ENCODE results near the gene CST5.
"Not testable (repeated sequence)": the region's sequence is repeated elsewhere in the genome, so short reads cannot be mapped to it uniquely, and the experiment has no call there.

Gene CST5

GRCh38 chr20:23841693-23842092, 37.9 kb downstream of the CST5 start:
- no peak for DNase-seq (ENCODE audit: low spot score)

- no peak for DNase-seq (ENCODE audit: low spot score)
Measured at GRCh38 chr20:23835716-23836115, 43.8 kb downstream of the CST5 start.

GRCh38 chr20:23832775-23833513, 46.6 kb downstream of the CST5 start:
- no peak for DNase-seq (ENCODE audit: low spot score)

- not testable (repeated sequence) for DNase-seq (ENCODE audit: low spot score)
Measured at GRCh38 chr20:23831961-23832360, 47.6 kb downstream of the CST5 start.

GRCh38 chr20:23826541-23827021, 53.0 kb downstream of the CST5 start, which contains the start of gene CST2:
Gene CST2, minus strand, starts transcription at chr20:23826729. Its CDS starts 69 bp downstream, at chr20:23826660.
- DNase-seq (ENCODE audit: low spot score): no peak
